Gastroesophageal sphincter (tissue), 4 donors: ENCODE data around the gene ZNF155. TPM values are rescaled to one million over a fixed set of nuclear protein-coding genes. Genes with fewer than 3 reads are reported as not detected.

Source experiments
- ATAC-seq: fragments of 150-250 bp; one replicate; pipeline ENCODE4 v1.9.1; 2016; ENCODE audit warnings: mild to moderate bottlenecking, moderate library complexity
- H3K27ac ChIP-seq, 4 donors: fragments of 200-600 bp; sonication (generic) in 3 of 4; 1 replicate in 3 of 4; 2 replicates in 1 of 4; pipeline ENCODE4 v1.5.1; 2016 to 2019
- H3K27me3 ChIP-seq: fragments of 200-600 bp; sonication (generic); one replicate; pipeline ENCODE4 v1.5.1; 2019
- H3K36me3 ChIP-seq, 2 donors: fragments of 200-600 bp; sonication (generic); one replicate each; pipeline ENCODE4 v1.5.1; 2019; ENCODE audit warnings: control low read depth in 1 of 2
- H3K4me1 ChIP-seq, 3 donors: fragments of 200-600 bp; sonication (generic); 1 replicate in 2 of 3; 2 replicates in 1 of 3; pipeline ENCODE4 v1.5.1; 2016 to 2019; ENCODE audit warnings: control low read depth in 2 of 3
- H3K4me3 ChIP-seq, 2 donors: fragments of 200-600 bp; sonication (generic); one replicate each; pipeline ENCODE4 v1.5.1; 2019; ENCODE audit warnings: mild to moderate bottlenecking in 1 of 2, moderate library complexity in 1 of 2
- H3K9me3 ChIP-seq, 3 donors: fragments of 200-600 bp; sonication (generic); one replicate each; pipeline ENCODE4 v1.5.1; 2017 to 2019; ENCODE audit warnings: control low read depth in 2 of 3
- EP300 ChIP-seq: sonication (generic); formaldehyde crosslinking; IDR thresholded peaks from one replicate; pipeline ENCODE4 v1.6.1; 2017; ENCODE audit warnings: antibody characterized with exemption, mild to moderate bottlenecking
- POLR2A ChIP-seq, 2 donors: fragments of 450-650 bp; IDR thresholded peaks; one replicate each; pipeline ENCODE4 v1.6.1; 2017; ENCODE audit warnings: antibody characterized with exemption in 2 of 2, mild to moderate bottlenecking in 2 of 2, moderate library complexity in 1 of 2
- POLR2AphosphoS5 ChIP-seq: sonication (generic); formaldehyde crosslinking; IDR thresholded peaks from one replicate; pipeline ENCODE4 v1.6.1; 2017; ENCODE audit warnings: antibody characterized with exemption
- WGBS, 2 donors: methylation state at CpG; one replicate each; pipeline ENCODE4 v1.1.5; 2018; ENCODE audit warnings: low coverage in 1 of 2; 5-methylcytosine and 5-hydroxymethylcytosine counted together
- total RNA-seq, 4 donors: library from RNA; depleted of rRNA; stranded (reverse); fragments of >200 nt; gene quantifications; one replicate each; pipeline ENCODE4 v1.1.0, GENCODE V29; 2016
- TF ChIP-seq, protein P1 (sequence below), 4 experiments: fragments of 200-600 bp in 2 of 4; fragments of 450-650 bp in 2 of 4; sonication (generic) in 1 of 4; IDR thresholded peaks; one replicate each; pipeline ENCODE4 v1.5.1; 2017 to 2019; ENCODE audit warnings: antibody characterized with exemption in 4 of 4, mild to moderate bottlenecking in 2 of 4, moderate library complexity in 2 of 4

ZNF155 gene
- total RNA-seq, 4 donors from 2014 or later: 6.2 to 6.9 (median 6.4) TPM

DNA sequence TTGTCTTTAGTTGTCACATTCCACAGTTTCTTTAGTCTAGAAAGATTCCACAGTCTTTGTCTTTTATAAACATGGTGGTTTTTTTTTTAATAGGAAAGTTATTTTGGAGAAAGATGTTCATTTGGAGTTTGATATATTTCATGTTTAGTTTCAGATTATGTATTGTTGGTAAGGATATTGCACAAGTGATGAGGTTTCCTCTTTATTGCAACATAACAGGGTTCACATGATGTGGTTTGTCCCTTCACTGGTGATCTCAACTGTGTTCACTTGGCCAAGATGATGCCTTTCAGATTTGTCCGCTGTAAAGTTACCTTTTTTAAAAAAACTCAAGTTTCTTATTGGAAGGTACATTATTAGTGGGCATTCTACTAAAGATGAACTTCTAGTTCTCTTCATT is 22.0 kb downstream of the ZNF155 start:
- 83 to 95% methylated on average over 1 of the region's 1 CpG for WGBS, 2 donors

DNA sequence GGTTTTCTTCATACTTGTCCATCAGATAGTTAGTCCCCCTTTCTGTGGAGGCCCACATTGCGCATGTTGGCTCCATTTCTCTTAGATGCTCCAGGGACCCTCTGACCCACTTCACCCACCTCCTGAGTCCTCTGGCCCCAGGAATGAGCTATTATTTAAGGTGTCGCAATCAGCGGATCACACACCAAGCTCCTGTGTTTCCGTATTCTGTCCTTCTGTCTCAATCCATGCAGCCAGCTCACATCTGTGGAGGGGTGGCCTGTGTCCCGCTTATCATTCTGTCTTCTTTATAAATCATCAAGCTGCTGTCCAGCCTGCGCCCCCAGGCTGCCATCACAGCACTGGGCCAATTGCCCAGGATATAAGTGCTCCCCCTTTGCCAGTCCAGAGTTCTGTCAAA is 23.5 kb downstream of the ZNF155 start:
- TF ChIP-seq POLR2A (IDR thresholded peaks at IDR 0.05) (no peak), POLR2AphosphoS5 (no peak), EP300 (no peak)
- TF ChIP-seq, protein P1, sequence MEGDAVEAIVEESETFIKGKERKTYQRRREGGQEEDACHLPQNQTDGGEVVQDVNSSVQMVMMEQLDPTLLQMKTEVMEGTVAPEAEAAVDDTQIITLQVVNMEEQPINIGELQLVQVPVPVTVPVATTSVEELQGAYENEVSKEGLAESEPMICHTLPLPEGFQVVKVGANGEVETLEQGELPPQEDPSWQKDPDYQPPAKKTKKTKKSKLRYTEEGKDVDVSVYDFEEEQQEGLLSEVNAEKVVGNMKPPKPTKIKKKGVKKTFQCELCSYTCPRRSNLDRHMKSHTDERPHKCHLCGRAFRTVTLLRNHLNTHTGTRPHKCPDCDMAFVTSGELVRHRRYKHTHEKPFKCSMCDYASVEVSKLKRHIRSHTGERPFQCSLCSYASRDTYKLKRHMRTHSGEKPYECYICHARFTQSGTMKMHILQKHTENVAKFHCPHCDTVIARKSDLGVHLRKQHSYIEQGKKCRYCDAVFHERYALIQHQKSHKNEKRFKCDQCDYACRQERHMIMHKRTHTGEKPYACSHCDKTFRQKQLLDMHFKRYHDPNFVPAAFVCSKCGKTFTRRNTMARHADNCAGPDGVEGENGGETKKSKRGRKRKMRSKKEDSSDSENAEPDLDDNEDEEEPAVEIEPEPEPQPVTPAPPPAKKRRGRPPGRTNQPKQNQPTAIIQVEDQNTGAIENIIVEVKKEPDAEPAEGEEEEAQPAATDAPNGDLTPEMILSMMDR (IDR thresholded peaks at IDR 0.05): no peak
- H3K4me3 ChIP-seq: no peak overlapping the region
- H3K27me3 ChIP-seq: no peaks in the 10 kb centered on the region
- peaks cover 0 to 70% (median 5%) of the 10 kb centered on the region in 3 donors for H3K9me3 ChIP-seq
- ATAC-seq: no peak
- no peak overlapping the region for H3K27ac ChIP-seq
- H3K36me3 ChIP-seq: peaks cover 23 to 67% of the 10 kb centered on the region in 2 donors
- H3K4me1 ChIP-seq: peaks cover 0 to 13% (median 0%) of the 10 kb centered on the region in 3 donors
- WGBS, 2 donors: 96 to 100% methylated on average over 5 to 6 of the region's 6 CpGs

More for the DNA sequence above, 22.0 kb downstream of the ZNF155 start:
- peaks cover 0 to 20% (median 0%) of the 10 kb centered on the region in 3 donors for H3K4me1 ChIP-seq
- TF ChIP-seq, protein P1 (IDR thresholded peaks at IDR 0.05): no peak
- TF ChIP-seq POLR2AphosphoS5 (no peak), EP300 (no peak), POLR2A (IDR thresholded peaks at IDR 0.05) (no peak)
- no peak for ATAC-seq
- no peaks in the 10 kb centered on the region for H3K27me3 ChIP-seq
- no peak overlapping the region for H3K4me3 ChIP-seq
- no peak overlapping the region for H3K27ac ChIP-seq
- peaks cover 0 to 55% (median 2%) of the 10 kb centered on the region in 3 donors for H3K9me3 ChIP-seq
- peaks cover 21 to 52% of the 10 kb centered on the region in 2 donors for H3K36me3 ChIP-seq

DNA sequence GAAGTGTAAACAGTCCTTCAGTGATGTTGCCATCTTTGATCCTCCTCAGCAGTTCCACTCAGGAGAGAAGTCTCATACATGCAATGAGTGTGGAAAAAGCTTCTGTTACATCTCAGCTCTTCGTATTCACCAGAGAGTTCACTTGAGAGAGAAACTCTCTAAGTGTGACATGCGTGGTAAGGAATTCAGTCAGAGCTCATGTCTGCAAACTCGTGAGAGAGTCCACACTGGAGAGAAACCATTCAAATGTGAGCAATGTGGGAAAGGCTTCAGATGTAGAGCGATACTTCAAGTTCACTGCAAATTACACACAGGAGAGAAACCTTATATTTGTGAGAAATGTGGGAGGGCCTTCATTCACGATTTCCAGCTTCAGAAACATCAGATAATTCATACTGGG is 26.5 kb downstream of the ZNF155 start:
- Histone ChIP-seq H3K27ac (no peak overlapping the region), H3K36me3 (peaks cover 23 to 71% of the 10 kb centered on the region in 2 donors), H3K4me1 (no peaks in the 10 kb centered on the region), H3K9me3 (peaks cover 0 to 93% (median 5%) of the 10 kb centered on the region in 3 donors), H3K27me3 (no peaks in the 10 kb centered on the region), H3K4me3 (no peak overlapping the region)
- ATAC-seq: no peak
- TF ChIP-seq POLR2AphosphoS5 (no peak), POLR2A (IDR thresholded peaks at IDR 0.05) (no peak), EP300 (no peak)
- TF ChIP-seq, protein P1 (IDR thresholded peaks at IDR 0.05): no peak
- 93 to 100% methylated on average over 1 to 5 of the region's 5 CpGs for WGBS, 2 donors

DNA sequence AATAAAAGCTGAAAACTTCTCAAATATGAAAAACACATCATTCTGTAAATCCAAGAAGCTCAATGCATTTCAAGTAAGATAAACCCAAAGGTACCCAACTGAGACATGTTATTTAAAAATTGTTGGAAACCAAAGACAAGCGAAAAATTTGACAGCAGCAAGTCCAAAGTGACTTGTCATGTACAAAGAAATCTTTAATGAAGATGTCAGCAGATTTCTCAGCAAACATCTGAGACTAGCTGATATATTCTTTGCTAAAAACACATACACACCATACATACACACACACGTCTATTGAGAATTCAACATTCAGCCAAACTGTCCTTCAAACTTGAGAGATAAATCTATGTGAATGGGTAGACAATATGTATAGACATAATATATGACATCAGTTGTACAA is 35.5 kb downstream of the ZNF155 start:
- H3K4me3 ChIP-seq: no peak overlapping the region
- no peak for ATAC-seq
- TF ChIP-seq, protein P1 (IDR thresholded peaks at IDR 0.05): no peak
- TF ChIP-seq POLR2A (IDR thresholded peaks at IDR 0.05): no peak
- no peak for TF ChIP-seq EP300
- no peak for TF ChIP-seq POLR2AphosphoS5
- H3K36me3 ChIP-seq: no peaks in the 10 kb centered on the region
- H3K27me3 ChIP-seq: no peaks in the 10 kb centered on the region
- H3K4me1 ChIP-seq: no peaks in the 10 kb centered on the region
- peaks cover 0 to 19% (median 0%) of the 10 kb centered on the region in 3 donors for H3K9me3 ChIP-seq
- H3K27ac ChIP-seq: no peak overlapping the region
- WGBS, 2 donors: 39 to 44% methylated on average over 2 of the region's 2 CpGs

DNA sequence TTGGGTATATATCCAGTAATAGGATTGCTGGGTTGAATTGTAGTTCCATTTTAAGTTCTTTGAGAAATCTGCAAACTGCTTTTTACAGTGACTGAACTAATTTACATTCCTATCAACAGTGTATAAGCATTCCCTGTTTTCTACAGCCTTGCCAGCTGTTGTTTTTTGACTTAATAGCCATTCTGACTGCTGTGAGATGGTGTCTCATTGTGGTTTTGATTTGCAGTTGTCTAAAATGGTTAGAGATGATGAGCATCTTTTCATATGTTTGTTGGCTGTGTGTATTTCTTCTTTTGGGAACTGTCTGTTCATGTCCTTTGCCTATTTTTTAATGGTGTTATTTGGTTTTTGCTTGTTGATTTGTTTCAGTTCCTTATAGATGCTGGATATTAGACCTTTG is 37.2 kb downstream of the ZNF155 start:
- ATAC-seq: no peak
- peaks cover 0 to 14% (median 3%) of the 10 kb centered on the region in 3 donors for H3K4me1 ChIP-seq
- no peak overlapping the region for H3K4me3 ChIP-seq
- H3K9me3 ChIP-seq: peaks cover 0 to 14% (median 0%) of the 10 kb centered on the region in 3 donors
- H3K36me3 ChIP-seq: no peaks in the 10 kb centered on the region
- H3K27me3 ChIP-seq: no peaks in the 10 kb centered on the region
- TF ChIP-seq POLR2AphosphoS5 (no peak), EP300 (no peak), POLR2A (IDR thresholded peaks at IDR 0.05) (no peak)
- TF ChIP-seq, protein P1 (IDR thresholded peaks at IDR 0.05): no peak
- no peak overlapping the region for H3K27ac ChIP-seq
